Astrocyte (in vitro differentiated cells and primary cell): Measurements from ENCODE around the gene LINS1. TPM values are rescaled to one million over a fixed set of nuclear protein-coding genes. Genes with fewer than 3 reads are reported as not detected.

Source experiments
- DNase-seq: peaks from one replicate; pipeline ENCODE4 v3.0.0-alpha.2; 2010; ENCODE audit warnings: low read depth
- FAIRE-seq: peaks from 2 replicates; lab custom pipeline; 2011; peaks lifted over from hg19 to GRCh38; lab: Jason Lieb, UNC
- H2AFZ ChIP-seq: 2 replicates; pipeline ENCODE4 v1.6.0; 2012; ENCODE audit warnings: low read depth, low read length, inconsistent platforms
- H3K27ac ChIP-seq: 2 replicates; pipeline ENCODE4 v1.5.1; 2011; ENCODE audit warnings: low read depth, low read length, inconsistent platforms
- H3K27me3 ChIP-seq: 2 replicates; pipeline ENCODE4 v1.6.0; 2011; ENCODE audit warnings: low read length, inconsistent platforms; ENCODE audit not compliant: insufficient read depth
- H3K36me3 ChIP-seq: 2 replicates; pipeline ENCODE4 v1.5.1; 2011; ENCODE audit warnings: low read length, inconsistent platforms; ENCODE audit not compliant: insufficient read depth
- H3K4me1 ChIP-seq: 2 replicates; pipeline ENCODE4 v1.5.1; 2011; ENCODE audit warnings: low read length, inconsistent platforms; ENCODE audit not compliant: insufficient read depth
- H3K4me2 ChIP-seq: 2 replicates; pipeline ENCODE4 v1.6.0; 2012; ENCODE audit warnings: low read length, inconsistent platforms
- H3K4me3 ChIP-seq: 2 replicates; pipeline ENCODE4 v1.5.1; 2011; ENCODE audit warnings: low read depth, mild to moderate bottlenecking, low read length, inconsistent platforms; ENCODE audit not compliant: insufficient read depth
- H3K79me2 ChIP-seq: 2 replicates; pipeline ENCODE4 v1.6.0; 2012; ENCODE audit warnings: mild to moderate bottlenecking, low read length, inconsistent platforms; ENCODE audit not compliant: insufficient read depth
- H3K9ac ChIP-seq: 2 replicates; pipeline ENCODE4 v1.6.0; 2012; ENCODE audit warnings: mild to moderate bottlenecking, low read length, inconsistent platforms
- H3K9me3 ChIP-seq: 2 replicates; pipeline ENCODE4 v1.5.1; 2012; ENCODE audit warnings: low read depth, mild to moderate bottlenecking, low read length, inconsistent platforms; ENCODE audit not compliant: insufficient read depth
- H4K20me1 ChIP-seq: 2 replicates; pipeline ENCODE4 v1.6.0; 2012; ENCODE audit warnings: low read length, inconsistent platforms; ENCODE audit not compliant: insufficient read depth
- H3K27ac Mint-ChIP-seq: one replicate; pipeline ENCODE4 v1.8.0; 2021; ENCODE audit warnings: mild to moderate bottlenecking, mixed read lengths; ENCODE audit not compliant: unreplicated experiment
- H3K27me3 Mint-ChIP-seq: one replicate; pipeline ENCODE4 v1.8.0; 2021; ENCODE audit warnings: low read depth, mixed read lengths; ENCODE audit not compliant: unreplicated experiment
- H3K36me3 Mint-ChIP-seq: one replicate; pipeline ENCODE4 v1.8.0; 2021; ENCODE audit warnings: low read depth, mixed read lengths; ENCODE audit not compliant: unreplicated experiment
- H3K4me1 Mint-ChIP-seq: one replicate; pipeline ENCODE4 v1.8.0; 2021; ENCODE audit warnings: low read depth, mixed read lengths; ENCODE audit not compliant: unreplicated experiment
- H3K4me3 Mint-ChIP-seq: one replicate; pipeline ENCODE4 v1.8.0; 2021; ENCODE audit warnings: mild to moderate bottlenecking, moderate library complexity, mixed read lengths; ENCODE audit not compliant: unreplicated experiment
- H3K9me3 Mint-ChIP-seq: one replicate; pipeline ENCODE4 v1.8.0; 2021; ENCODE audit warnings: mild to moderate bottlenecking, mixed read lengths; ENCODE audit not compliant: unreplicated experiment
- CTCF ChIP-seq: IDR thresholded peaks from 2 replicates; pipeline ENCODE4 v1.5.1; 2011; ENCODE audit warnings: low read depth, mild to moderate bottlenecking, inconsistent platforms, low read length, moderate library complexity; ENCODE audit not compliant: insufficient read depth
- EZH2 ChIP-seq: IDR thresholded peaks from 2 replicates; pipeline ENCODE4 v1.6.1; 2012; ENCODE audit warnings: mild to moderate bottlenecking, low read length, inconsistent platforms; ENCODE audit not compliant: insufficient read depth
- total RNA-seq: library from RNA; stranded (reverse); gene quantifications from 2 replicates; pipeline ENCODE4 v1.2.1, GENCODE V29; 2021

Gene LINS1
- total RNA-seq, 1 donor from 2014 or later: 10.7 TPM

DNA sequence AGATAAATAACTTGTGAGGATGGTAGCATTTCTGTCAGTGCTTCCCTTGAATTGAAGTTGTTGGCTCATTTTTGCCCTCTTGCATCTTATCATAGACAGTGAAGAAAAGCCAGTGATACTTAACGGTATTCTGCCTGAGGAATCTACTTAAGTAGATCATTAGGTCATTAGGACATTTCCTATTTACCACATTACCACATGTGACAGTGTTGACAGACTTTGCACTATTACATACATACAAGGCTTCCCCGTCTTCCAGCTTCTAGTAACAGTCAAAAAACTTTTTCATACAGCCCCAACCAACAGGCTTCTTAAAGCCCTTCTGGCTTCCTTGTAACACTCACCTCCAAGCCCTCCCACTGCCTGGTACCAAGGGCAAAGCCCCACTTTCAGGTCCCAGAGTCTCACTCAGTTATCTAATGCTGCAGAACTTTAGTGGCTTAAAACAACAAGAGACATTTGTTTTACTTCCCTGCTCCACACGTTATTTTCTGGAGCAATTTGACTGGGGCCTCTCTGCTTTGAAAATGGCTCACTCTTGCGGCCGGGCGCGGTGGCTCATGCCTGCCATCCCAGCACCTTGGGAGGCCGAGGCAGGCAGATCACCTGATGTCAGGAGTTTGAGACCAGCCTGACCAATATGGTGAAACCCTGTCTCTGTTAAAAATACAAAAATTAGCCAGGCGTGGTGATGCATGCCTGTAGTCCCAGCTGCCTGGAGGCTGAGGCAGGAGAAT lies 40.4 kb upstream of the LINS1 start:
- no peak for TF ChIP-seq CTCF
- no peak for TF ChIP-seq EZH2
- DNase-seq (no peak), FAIRE-seq (no peak)
- Mint-ChIP-seq H3K27me3 (no peaks in the 10 kb centered on the region), H3K4me3 (no peak overlapping the region), H3K36me3 (no peaks in the 10 kb centered on the region), H3K9me3 (no peaks in the 10 kb centered on the region), H3K27ac (no peak overlapping the region), H3K4me1 (no peaks in the 10 kb centered on the region)
- Histone ChIP-seq H3K27me3 (no peaks in the 10 kb centered on the region), H3K4me2 (no peak overlapping the region), H3K36me3 (no peaks in the 10 kb centered on the region), H3K9me3 (no peaks in the 10 kb centered on the region), H4K20me1 (peaks cover 64% of the 10 kb centered on the region), H3K4me3 (no peak overlapping the region), H2AFZ (no peak overlapping the region), H3K4me1 (no peaks in the 10 kb centered on the region), H3K79me2 (peaks cover 51% of the 10 kb centered on the region), H3K27ac (no peak overlapping the region), H3K9ac (no peak overlapping the region)

DNA sequence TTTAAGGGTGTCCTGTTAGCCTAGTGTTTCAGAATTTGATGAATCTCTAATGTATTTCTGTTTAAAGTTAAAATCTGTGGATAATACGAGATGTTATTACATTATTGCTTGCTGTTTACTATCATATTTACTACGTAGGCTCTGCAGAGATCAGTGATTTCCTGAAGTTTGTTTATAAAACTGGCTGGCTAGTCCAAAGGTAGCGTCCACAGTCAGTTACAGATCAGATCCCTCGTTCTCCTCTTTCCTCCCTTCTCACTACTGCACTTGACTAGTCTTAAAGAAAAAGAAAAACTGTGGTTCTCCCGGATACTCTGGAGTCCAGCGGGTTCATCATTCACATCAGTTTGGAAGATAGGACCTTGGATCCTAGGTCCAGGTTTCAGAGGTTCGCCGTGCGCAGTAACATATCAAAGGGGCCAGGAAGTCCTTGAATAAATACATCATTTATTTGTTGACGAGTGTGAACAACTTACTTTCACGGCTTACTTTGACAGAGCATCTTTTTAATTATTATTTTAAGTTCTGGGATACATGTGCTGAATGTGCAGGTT lies 36.3 kb upstream of the LINS1 start:
- Histone ChIP-seq H3K4me2 (no peak overlapping the region), H3K9me3 (no peaks in the 10 kb centered on the region), H3K27ac (no peak overlapping the region), H2AFZ (no peak overlapping the region), H4K20me1 (peaks cover 76% of the 10 kb centered on the region), H3K27me3 (no peaks in the 10 kb centered on the region), H3K4me3 (no peak overlapping the region), H3K36me3 (no peaks in the 10 kb centered on the region), H3K9ac (no peak overlapping the region), H3K4me1 (no peaks in the 10 kb centered on the region), H3K79me2 (peaks cover 62% of the 10 kb centered on the region)
- Mint-ChIP-seq H3K27ac (no peak overlapping the region), H3K4me1 (peaks cover 3% of the 10 kb centered on the region), H3K9me3 (no peaks in the 10 kb centered on the region), H3K4me3 (no peak overlapping the region), H3K36me3 (no peaks in the 10 kb centered on the region), H3K27me3 (no peaks in the 10 kb centered on the region)
- TF ChIP-seq CTCF (no peak), EZH2 (no peak)
- FAIRE-seq (no peak), DNase-seq (no peak)
